Testis (tissue), 2 donors: ENCODE results near the gene NIN.

Experiments used
- POLR2A ChIP-seq: fragments of 450-650 bp; IDR thresholded peaks from one replicate; pipeline ENCODE4 v1.6.1; 2017; ENCODE audit warnings: antibody characterized with exemption, mild to moderate bottlenecking, moderate library complexity
- TF ChIP-seq, protein P1 (sequence below), 3 experiments: fragments of 450-650 bp in 2 of 3; fragments of 200-600 bp in 1 of 3; sonication (generic) in 1 of 3; IDR thresholded peaks; one replicate each; pipeline ENCODE4 v1.5.1; 2016 to 2019; ENCODE audit warnings: antibody characterized with exemption in 3 of 3, mild to moderate bottlenecking in 2 of 3, moderate library complexity in 1 of 3

DNA sequence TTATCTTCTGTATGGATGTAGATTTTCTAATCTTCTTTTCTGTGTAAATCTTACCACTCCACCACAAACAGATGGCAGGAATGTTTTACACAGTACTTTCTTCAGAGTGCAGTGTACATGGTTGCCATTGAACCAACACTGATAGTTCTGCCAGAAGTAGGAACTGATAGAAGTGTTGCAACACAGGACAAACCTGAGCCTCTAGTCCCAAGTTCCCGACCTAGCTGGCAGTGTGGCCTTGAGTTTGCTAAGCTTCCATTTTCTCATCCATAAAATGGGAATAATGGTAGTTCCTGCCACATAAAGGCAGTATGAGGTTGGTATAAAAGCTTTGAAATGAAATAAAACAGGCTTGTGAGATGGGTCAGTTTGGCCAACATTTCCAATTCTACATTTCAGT, 112.0 kb downstream of the NIN start:
- TF ChIP-seq, protein P1, sequence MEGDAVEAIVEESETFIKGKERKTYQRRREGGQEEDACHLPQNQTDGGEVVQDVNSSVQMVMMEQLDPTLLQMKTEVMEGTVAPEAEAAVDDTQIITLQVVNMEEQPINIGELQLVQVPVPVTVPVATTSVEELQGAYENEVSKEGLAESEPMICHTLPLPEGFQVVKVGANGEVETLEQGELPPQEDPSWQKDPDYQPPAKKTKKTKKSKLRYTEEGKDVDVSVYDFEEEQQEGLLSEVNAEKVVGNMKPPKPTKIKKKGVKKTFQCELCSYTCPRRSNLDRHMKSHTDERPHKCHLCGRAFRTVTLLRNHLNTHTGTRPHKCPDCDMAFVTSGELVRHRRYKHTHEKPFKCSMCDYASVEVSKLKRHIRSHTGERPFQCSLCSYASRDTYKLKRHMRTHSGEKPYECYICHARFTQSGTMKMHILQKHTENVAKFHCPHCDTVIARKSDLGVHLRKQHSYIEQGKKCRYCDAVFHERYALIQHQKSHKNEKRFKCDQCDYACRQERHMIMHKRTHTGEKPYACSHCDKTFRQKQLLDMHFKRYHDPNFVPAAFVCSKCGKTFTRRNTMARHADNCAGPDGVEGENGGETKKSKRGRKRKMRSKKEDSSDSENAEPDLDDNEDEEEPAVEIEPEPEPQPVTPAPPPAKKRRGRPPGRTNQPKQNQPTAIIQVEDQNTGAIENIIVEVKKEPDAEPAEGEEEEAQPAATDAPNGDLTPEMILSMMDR (IDR thresholded peaks at IDR 0.05): no peak
- TF ChIP-seq POLR2A: no peak
